SU-DHL-6 (cell line): Measurements from ENCODE around the gene SDK2.

ENCODE experiments used
- H2AFZ ChIP-seq: fragments of 200-600 bp; sonication (generic); 2 replicates; pipeline ENCODE4 v1.6.1; 2014; ENCODE audit warnings: low read depth, mild to moderate bottlenecking, moderate library complexity, mixed read lengths, antibody characterized with exemption, low read length; ENCODE audit not compliant: severe bottlenecking
- H3F3A ChIP-seq: fragments of 200-600 bp; shearing (Covaris generic); 2 replicates; pipeline ENCODE4 v1.6.0; 2016; ENCODE audit warnings: antibody characterized with exemption, mild to moderate bottlenecking; ENCODE audit not compliant: insufficient read depth
- H3K27ac ChIP-seq: fragments of 200-600 bp; sonication (generic); 2 replicates; pipeline ENCODE4 v1.5.1; 2016; ENCODE audit warnings: low read depth, mild to moderate bottlenecking, low read length, moderate library complexity, mixed read lengths
- H3K27me3 ChIP-seq: fragments of 200-600 bp; sonication (generic), shearing (Covaris generic); 2 replicates; pipeline ENCODE4 v1.6.0; 2014; ENCODE audit warnings: mild to moderate bottlenecking, low read length
- H3K36me3 ChIP-seq: fragments of 200-600 bp; sonication (generic); 2 replicates; pipeline ENCODE4 v1.6.1; 2014; ENCODE audit warnings: mild to moderate bottlenecking, low read length, mixed read lengths
- H3K4me2 ChIP-seq: fragments of 300-600, 200-600 bp; shearing (Covaris generic), sonication (generic); 2 replicates; pipeline ENCODE4 v1.6.0; 2014; ENCODE audit warnings: low read length, low read depth, mild to moderate bottlenecking; ENCODE audit not compliant: poor library complexity, severe bottlenecking
- H3K4me3 ChIP-seq: fragments of 200-600 bp; sonication (generic); 2 replicates; pipeline ENCODE4 v1.5.1; 2014; ENCODE audit warnings: antibody characterized with exemption, low read length, mild to moderate bottlenecking, mixed read lengths; ENCODE audit not compliant: insufficient read depth, poor library complexity, severe bottlenecking
- H3K79me2 ChIP-seq: fragments of 200-600 bp; sonication (generic); 2 replicates; pipeline ENCODE4 v1.6.1; 2014; ENCODE audit warnings: mild to moderate bottlenecking, low read length, moderate library complexity; ENCODE audit not compliant: insufficient read depth
- H3K9ac ChIP-seq: fragments of 200-600 bp; sonication (generic); 2 replicates; pipeline ENCODE4 v1.7.0; 2014; ENCODE audit warnings: mild to moderate bottlenecking, low read length
- H3K9me2 ChIP-seq: fragments of 200-600 bp; sonication (generic); replicated peaks from 2 replicates; pipeline ENCODE4 v1.6.1; 2014; ENCODE audit warnings: low read length; ENCODE audit not compliant: insufficient read depth
- H3K9me3 ChIP-seq: fragments of 200-600 bp; sonication (generic); 2 replicates; pipeline ENCODE4 v1.6.1; 2014; ENCODE audit warnings: low read length, mixed read lengths; ENCODE audit not compliant: insufficient read depth
- H4K20me1 ChIP-seq: fragments of 200-600 bp; sonication (generic); 2 replicates; pipeline ENCODE4 v1.6.1; 2014; ENCODE audit warnings: low read depth, mild to moderate bottlenecking, antibody characterized with exemption, low read length, moderate library complexity, mixed read lengths
- CTCF ChIP-seq: fragments of 200-600 bp; sonication (generic); IDR thresholded peaks from one replicate; pipeline ENCODE4 v1.5.1; 2017; ENCODE audit warnings: antibody characterized with exemption, mild to moderate bottlenecking, low read length, moderate library complexity; ENCODE audit not compliant: insufficient read depth, poor library complexity, severe bottlenecking
- EZH2phosphoT487 ChIP-seq: fragments of 200-600 bp; sonication (generic), shearing (Covaris generic); conservative IDR thresholded peaks from 2 replicates; pipeline ENCODE4 v1.6.1; 2018; ENCODE audit warnings: mild to moderate bottlenecking, antibody characterized with exemption, low read length, moderate library complexity, mixed read lengths

Gene SDK2

DNA sequence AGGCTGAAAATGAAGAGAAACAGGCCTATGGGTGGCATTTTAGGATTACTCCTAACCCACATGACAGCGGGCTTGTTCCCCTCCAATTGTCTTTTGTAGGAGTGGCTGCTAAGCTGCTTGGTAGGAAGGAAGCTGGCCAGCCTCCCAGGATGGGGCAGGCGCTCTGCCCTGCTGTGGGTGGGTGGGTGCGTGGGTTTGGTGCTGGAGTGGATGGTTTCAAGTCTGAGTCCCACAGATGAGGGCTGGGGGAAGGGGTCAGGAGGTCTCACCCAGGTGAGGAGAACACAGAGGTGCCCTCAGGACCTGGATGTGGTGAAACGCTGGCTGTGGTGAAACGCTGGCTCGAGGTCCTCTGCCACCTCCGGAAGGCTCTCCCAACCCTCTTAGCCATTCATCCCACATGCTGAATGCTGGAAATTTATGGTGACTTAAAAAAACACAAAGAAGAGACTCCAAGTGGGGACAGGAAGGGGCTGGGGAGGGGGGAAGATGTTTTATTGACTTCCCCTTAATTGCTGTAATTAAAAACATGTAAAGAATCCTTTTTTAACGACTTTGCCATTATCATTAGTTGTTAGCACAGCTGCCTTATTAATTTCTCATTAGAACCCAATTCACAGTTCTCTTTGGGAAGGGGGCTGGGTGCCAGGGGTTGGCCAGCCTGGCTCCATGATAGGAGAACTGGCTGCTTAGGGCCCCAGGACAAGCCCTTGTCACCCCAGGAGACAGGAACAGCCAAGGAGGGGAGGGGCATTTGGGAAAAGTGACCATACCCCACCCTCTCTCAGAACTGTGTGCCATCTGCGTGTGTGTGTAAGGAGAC is 178.9 kb downstream of the SDK2 start:
- H2AFZ ChIP-seq = no peak overlapping the region
- TF ChIP-seq CTCF (no peak), EZH2phosphoT487 (no peak)
- H3K27me3 ChIP-seq = no peaks in the 10 kb centered on the region; the same call in 1 of the 2 replicates
- no peak overlapping the region for H3K4me3 ChIP-seq
- H3K9me2 ChIP-seq = no peaks in the 10 kb centered on the region
- no peak overlapping the region for H3K4me2 ChIP-seq
- H3K27ac ChIP-seq = no peak overlapping the region
- H3F3A ChIP-seq = no peaks in the 10 kb centered on the region
- no peaks in the 10 kb centered on the region for H4K20me1 ChIP-seq
- no peaks in the 10 kb centered on the region for H3K36me3 ChIP-seq
- H3K79me2 ChIP-seq = no peaks in the 10 kb centered on the region
- no peaks in the 10 kb centered on the region for H3K9me3 ChIP-seq
- no peak overlapping the region for H3K9ac ChIP-seq

- Histone ChIP-seq H3K9ac (no peak overlapping the region), H3K36me3 (no peaks in the 10 kb centered on the region), H3K27me3 (no peaks in the 10 kb centered on the region; the same call in 1 of the 2 replicates), H3F3A (no peaks in the 10 kb centered on the region), H3K4me2 (no peak overlapping the region), H3K9me2 (no peaks in the 10 kb centered on the region), H2AFZ (no peak overlapping the region), H3K27ac (no peak overlapping the region), H3K79me2 (no peaks in the 10 kb centered on the region), H4K20me1 (no peaks in the 10 kb centered on the region), H3K9me3 (no peaks in the 10 kb centered on the region), H3K4me3 (no peak overlapping the region)
- TF ChIP-seq EZH2phosphoT487 = no peak
- no peak for TF ChIP-seq CTCF
Observed at GRCh38 chr17:73464447-73464846, 179.8 kb downstream of the SDK2 start.

GRCh38 chr17:73463821-73464220 is 180.4 kb downstream of the SDK2 start:
- no peaks in the 10 kb centered on the region for H3F3A ChIP-seq
- H2AFZ ChIP-seq = no peak overlapping the region
- H4K20me1 ChIP-seq = no peaks in the 10 kb centered on the region
- H3K79me2 ChIP-seq = no peaks in the 10 kb centered on the region
- H3K4me3 ChIP-seq = no peak overlapping the region
- H3K27me3 ChIP-seq = no peaks in the 10 kb centered on the region; the same call in 1 of the 2 replicates
- no peak overlapping the region for H3K4me2 ChIP-seq
- no peak overlapping the region for H3K9ac ChIP-seq
- H3K9me3 ChIP-seq = no peaks in the 10 kb centered on the region
- H3K27ac ChIP-seq = no peak overlapping the region
- TF ChIP-seq CTCF (no peak), EZH2phosphoT487 (no peak)
- H3K36me3 ChIP-seq = no peaks in the 10 kb centered on the region
- no peaks in the 10 kb centered on the region for H3K9me2 ChIP-seq
